GM12872 (cell line): ENCODE measurements around the gene MIER2.

Source experiments
- CTCF ChIP-seq: IDR thresholded peaks from 3 replicates; pipeline ENCODE4 v1.5.1; 2011; ENCODE audit warnings: low read depth, mild to moderate bottlenecking, low read length, moderate library complexity; ENCODE audit not compliant: insufficient read depth

The MIER2 gene

DNA sequence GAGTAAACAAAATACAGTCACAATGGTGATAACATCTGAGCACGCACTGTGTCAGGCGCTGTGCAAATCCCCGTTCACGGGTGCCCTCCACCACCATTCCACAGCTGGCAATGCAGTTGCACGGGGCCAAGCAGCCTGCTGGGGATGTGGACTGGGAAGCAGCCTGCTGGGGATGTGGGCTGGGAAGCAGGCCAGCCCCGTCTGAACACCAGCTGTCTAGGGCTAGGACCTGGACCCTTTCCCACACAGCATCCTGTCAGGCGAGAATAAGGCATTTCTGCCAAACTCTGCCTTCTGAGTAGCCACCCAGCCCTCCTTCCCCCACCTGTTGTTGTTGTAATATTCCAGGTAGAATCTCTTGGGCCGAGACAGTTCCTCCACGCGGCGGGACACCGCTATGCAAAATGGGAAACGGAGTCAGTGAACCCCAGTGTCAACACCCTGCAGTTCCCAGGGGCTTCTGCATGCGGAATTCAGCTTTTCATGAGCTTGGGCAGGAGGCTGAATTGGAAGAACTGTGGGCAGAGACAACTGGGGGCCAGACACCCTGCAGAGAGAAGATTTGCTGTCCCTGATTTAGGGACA lies 27.8 kb upstream of the MIER2 start:
- no peak for TF ChIP-seq CTCF

GRCh38 chr19:371501-372168 lies 27.0 kb upstream of the MIER2 start:
- no peak for TF ChIP-seq CTCF

DNA sequence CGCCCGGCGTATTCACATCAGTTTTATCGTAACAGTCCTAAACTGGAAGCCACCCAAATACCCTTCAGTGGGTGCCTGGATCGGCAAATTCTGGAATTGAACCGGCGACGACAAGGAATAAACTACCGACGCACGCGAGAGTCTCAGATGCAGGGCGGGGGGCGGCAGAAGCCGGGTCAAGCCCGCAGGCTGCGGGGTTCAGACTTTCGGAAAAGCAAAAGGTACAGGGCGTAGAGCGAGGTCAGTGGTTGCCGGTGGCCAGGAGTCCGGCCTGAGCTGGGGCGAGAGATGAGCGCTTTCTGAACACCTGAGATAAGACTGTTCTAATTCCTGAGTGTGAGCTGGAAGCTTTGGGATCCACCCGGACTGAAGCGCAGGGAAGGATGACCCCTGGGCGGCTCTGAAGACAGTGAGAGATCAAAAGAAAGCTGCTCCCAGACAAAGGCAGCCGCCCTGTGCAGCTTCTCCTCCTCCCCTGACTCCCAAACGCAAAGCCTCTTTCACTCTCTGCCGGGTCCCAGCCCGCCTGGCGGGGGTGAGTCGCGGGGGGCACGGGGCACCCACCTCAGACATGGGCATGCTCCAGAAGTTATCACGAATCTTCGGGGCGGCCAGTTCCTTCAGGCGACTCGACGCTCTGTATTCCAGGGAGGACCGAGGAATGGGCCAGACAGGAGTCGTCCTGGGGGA lies 26.2 kb upstream of the MIER2 start:
- no peak for TF ChIP-seq CTCF

DNA sequence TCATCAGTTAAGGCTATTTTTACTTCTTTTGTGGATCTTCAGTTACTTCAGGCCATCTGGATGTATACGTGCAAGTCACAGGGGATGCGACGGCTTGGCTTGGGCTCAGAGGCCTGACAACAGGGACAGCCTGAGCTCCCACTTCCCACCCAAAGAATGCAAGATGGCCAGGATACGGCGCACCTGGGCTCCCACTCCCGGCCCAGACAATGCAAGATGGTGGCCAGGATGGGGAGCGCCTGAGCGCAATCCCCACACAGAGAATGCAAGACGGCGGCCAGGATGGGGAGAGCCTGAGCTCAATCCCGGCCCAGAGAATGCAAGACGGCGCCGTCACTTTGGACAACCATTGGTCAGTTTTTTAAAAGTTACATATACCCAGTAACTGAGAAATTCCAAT lies 25.3 kb upstream of the MIER2 start:
- no peak for TF ChIP-seq CTCF

DNA sequence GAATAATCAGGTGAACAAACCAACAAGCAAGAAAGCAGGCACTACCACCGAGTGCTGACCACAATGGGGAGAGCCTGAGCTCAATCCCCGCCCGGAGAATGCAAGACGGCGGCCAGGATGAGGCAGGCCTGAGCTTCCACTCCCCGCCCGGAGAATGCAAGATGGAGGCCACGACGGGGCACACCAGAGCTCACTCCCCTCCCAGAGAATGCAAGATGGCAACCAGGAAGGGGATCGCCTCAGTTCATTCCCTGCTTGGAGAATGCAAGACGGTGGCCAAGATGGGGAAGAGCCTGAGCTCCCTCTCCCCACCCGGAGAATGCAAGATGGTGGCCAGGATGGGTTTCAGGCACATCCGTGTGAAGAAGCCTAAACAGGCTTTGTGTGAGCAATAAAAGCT lies 24.7 kb upstream of the MIER2 start:
- no peak for TF ChIP-seq CTCF

GRCh38 chr19:368630-369024 lies 24.0 kb upstream of the MIER2 start:
- TF ChIP-seq CTCF, result no peak

- TF ChIP-seq CTCF, result no peak
Observed at GRCh38 chr19:367963-368629, 23.5 kb upstream of the MIER2 start.
